ENCODE measurements around the gene IER3IP1. TPM values are rescaled to one million over a fixed set of nuclear protein-coding genes. Genes with fewer than 3 reads are reported as not detected.

IER3IP1 gene
- total and polyA plus RNA-seq, 2 of the 13 experiments (the other 11 are each of a cell fraction or from before 2014, with no cell fraction given) = 18.7 to 26.1 TPM

GRCh38 chr18:47149457-47150028 is 26.6 kb downstream of the IER3IP1 start (continued):
- TF ChIP-seq TEF (CRISPR knock-in tag; IDR thresholded peaks at IDR 0.05) (no peak), ZNF556 (CRISPR knock-in tag; IDR thresholded peaks at IDR 0.05; ENCODE audit: borderline replicate concordance) (0 out of 2 replicates have a peak, but pooled peaks have one; percentile 58), ZNF180 (CRISPR knock-in tag; IDR thresholded peaks at IDR 0.05; ENCODE audit: borderline replicate concordance, low read depth) (no peak), ARNT2 (CRISPR knock-in tag; IDR thresholded peaks at IDR 0.05; ENCODE audit: low read depth) (no peak), REL (CRISPR knock-in tag; conservative IDR thresholded peaks at IDR 0.05) (no peak), RFXANK (CRISPR knock-in tag; IDR thresholded peaks at IDR 0.05) (no peak), PBX3 (CRISPR knock-in tag; IDR thresholded peaks at IDR 0.05; ENCODE audit: borderline replicate concordance) (no peak), MBNL3 (CRISPR knock-in tag; conservative IDR thresholded peaks at IDR 0.05) (no peak), ARID2 (CRISPR knock-in tag; IDR thresholded peaks at IDR 0.05; ENCODE audit: borderline replicate concordance) (no peak), ZNF558 (CRISPR knock-in tag; IDR thresholded peaks at IDR 0.05; ENCODE audit: borderline replicate concordance) (no peak), ZBTB14 (CRISPR knock-in tag; IDR thresholded peaks at IDR 0.05) (no peak), ATF7 (IDR thresholded peaks at IDR 0.05) (no peak), ATF7 (CRISPR knock-in tag; IDR thresholded peaks at IDR 0.05) (0 out of 2 replicates have a peak, but pooled peaks have one; percentile 35), ZNF709 (CRISPR knock-in tag; IDR thresholded peaks at IDR 0.05) (no peak), BCLAF1 (IDR thresholded peaks at IDR 0.05) (no peak), RNF2 (conservative IDR thresholded peaks at IDR 0.05; ENCODE audit: low read depth) (no peak), ZNF746 (CRISPR knock-in tag; IDR thresholded peaks at IDR 0.05) (no peak), KLF12 (CRISPR knock-in tag; IDR thresholded peaks at IDR 0.05; ENCODE audit: borderline replicate concordance) (no peak), EZH2 (conservative IDR thresholded peaks at IDR 0.05; ENCODE audit: low read depth, low read length) (no peak), NONO (IDR thresholded peaks at IDR 0.05) (no peak), NONO (CRISPR knock-in tag; conservative IDR thresholded peaks at IDR 0.05) (no peak), ZSCAN30 (CRISPR knock-in tag; IDR thresholded peaks at IDR 0.05) (no peak), KAT7 (CRISPR knock-in tag; IDR thresholded peaks at IDR 0.05; ENCODE audit: borderline replicate concordance) (no peak), SAFB2 (CRISPR knock-in tag; IDR thresholded peaks at IDR 0.05; ENCODE audit: borderline replicate concordance, low read depth) (no peak), THYN1 (CRISPR knock-in tag; IDR thresholded peaks at IDR 0.05; ENCODE audit: borderline replicate concordance, low read depth) (no peak), ASH2L (IDR thresholded peaks at IDR 0.05; ENCODE audit: insufficient read length, low read depth, low read length) (no peak), RFX3 (CRISPR knock-in tag; IDR thresholded peaks at IDR 0.05) (no peak)
